A549 (cell line): ENCODE data around the gene CDHR2. TPM values are rescaled to one million over a fixed set of nuclear protein-coding genes. Genes with fewer than 3 reads are reported as not detected.

Source experiments
- ATAC-seq, 2 experiments: fragments of 200-7000 bp in 1 of 2; fragments of >200 bp in 1 of 2; cut with Nextera tagmentation in 1 of 2; cut with Tn5 transposase in 1 of 2; 3 replicates each; pipeline versions ENCODE4 v1.8.0 to v1.9.1; 2018 to 2020; ENCODE audit warnings: mild to moderate bottlenecking in 1 of 2, moderate library complexity in 1 of 2
- CTCF ChIA-PET: fragments of 300-600 bp; sonication (Branson Sonifier 250); formaldehyde crosslinking; extraction: SDS; loops from one replicate; lab custom pipeline; 2021; ENCODE audit warnings: antibody characterized with exemption, inconsistent platforms; lab: Yijun Ruan, JAX
- POLR2A ChIA-PET: fragments of 350-600 bp; formaldehyde crosslinking; extraction: SDS; loops from one replicate; lab custom pipeline; 2021; ENCODE audit warnings: antibody characterized with exemption, inconsistent platforms; lab: Yijun Ruan, JAX
- DNase-seq, 2 experiments: peaks; one replicate each; pipeline versions ENCODE4 v3.0.0 to v3.0.0-alpha.2; 2011 to 2016; ENCODE audit warnings: low read depth in 1 of 2, low spot score in 1 of 2
- FAIRE-seq: peaks from 2 replicates; lab custom pipeline; 2011; peaks lifted over from hg19 to GRCh38; lab: Jason Lieb, UNC
- H3K27ac ChIP-seq, 2 experiments: fragments of >200 bp; sonication (Bioruptor Twin); formaldehyde crosslinking; 3 replicates each; pipeline ENCODE4 v1.5.1; 2016 to 2017
- H3K4me1 ChIP-seq: fragments of >200 bp; sonication (Bioruptor Twin); formaldehyde crosslinking; 3 replicates; pipeline ENCODE4 v1.6.1; 2016
- H3K4me2 ChIP-seq: fragments of >200 bp; sonication (Bioruptor Twin); formaldehyde crosslinking; 3 replicates; pipeline ENCODE4 v1.6.1; 2016
- H3K4me3 ChIP-seq: fragments of >200 bp; sonication (Bioruptor Twin); formaldehyde crosslinking; 3 replicates; pipeline ENCODE4 v1.5.1; 2016
- H3K9me3 ChIP-seq: fragments of >200 bp; sonication (Bioruptor Twin); formaldehyde crosslinking; 3 replicates; pipeline ENCODE4 v1.6.1; 2016
- ATOH8 ChIP-seq: fragments of 250-450 bp; sonication (Bioruptor Pico); IDR thresholded peaks from 2 replicates; pipeline ENCODE4 v1.5.0; 2020; ENCODE audit warnings: low read depth, mild to moderate bottlenecking, moderate library complexity
- BHLHE40 ChIP-seq: IDR thresholded peaks from 2 replicates; pipeline ENCODE4 v1.6.1; 2012; ENCODE audit warnings: low read depth, low read length, inconsistent platforms
- CBX2 ChIP-seq: fragments of 200-600 bp; sonication (generic); IDR thresholded peaks from 2 replicates; pipeline ENCODE4 v1.6.1; 2016; ENCODE audit warnings: low read depth, mild to moderate bottlenecking, borderline replicate concordance
- CTCF ChIP-seq: fragments of >200 bp; sonication (Bioruptor Twin); formaldehyde crosslinking; IDR thresholded peaks from 3 replicates; pipeline ENCODE4 v1.5.1; 2016
- EHMT2 ChIP-seq: fragments of 200-600 bp; sonication (generic); IDR thresholded peaks from 2 replicates; pipeline ENCODE4 v1.6.1; 2016; ENCODE audit warnings: antibody characterized with exemption, low read depth, mild to moderate bottlenecking, moderate library complexity
- EP300 ChIP-seq, 2 experiments: fragments of >200 bp; sonication (Bioruptor Twin); formaldehyde crosslinking; IDR thresholded peaks; 2 replicates in 1 of 2; 3 replicates in 1 of 2; pipeline ENCODE4 v1.6.1; 2016 to 2017
- ESRRA ChIP-seq: fragments of 150-350 bp; IDR thresholded peaks from 2 replicates; pipeline ENCODE4 v1.6.1; 2014; ENCODE audit warnings: mild to moderate bottlenecking, low read length, borderline replicate concordance
- FOSL2 ChIP-seq, 2 experiments: fragments of 450-650 bp in 1 of 2; fragments of >200 bp in 1 of 2; sonication (Bioruptor Twin) in 1 of 2; formaldehyde crosslinking; IDR thresholded peaks; 2 replicates each; pipeline versions ENCODE4 v1.5.0 to v1.6.1; 2016 to 2020; ENCODE audit warnings: mild to moderate bottlenecking in 1 of 2, moderate library complexity in 1 of 2
- HDAC2 ChIP-seq: fragments of 200-600 bp; sonication (generic); IDR thresholded peaks from 2 replicates; pipeline ENCODE4 v1.6.1; 2016
- HOXA7 ChIP-seq: fragments of 250-450 bp; sonication (Bioruptor Pico); IDR thresholded peaks from 2 replicates; pipeline ENCODE4 v1.5.0; 2020; ENCODE audit warnings: mild to moderate bottlenecking, moderate library complexity
- JUN ChIP-seq, 2 experiments: fragments of >200 bp; sonication (Bioruptor Twin); formaldehyde crosslinking; IDR thresholded peaks; 2 replicates in 1 of 2; 3 replicates in 1 of 2; pipeline ENCODE4 v1.6.1; 2016 to 2017
- JUNB ChIP-seq: fragments of >200 bp; sonication (Bioruptor Twin); formaldehyde crosslinking; IDR thresholded peaks from 2 replicates; pipeline ENCODE4 v1.6.1; 2016
- POLR2AphosphoS2 ChIP-seq: conservative IDR thresholded peaks from 2 replicates; pipeline ENCODE4 v1.6.1; 2012; ENCODE audit warnings: low read length, improper control_type of control experiment, inconsistent platforms
- RCOR1 ChIP-seq: fragments of 150-350 bp; IDR thresholded peaks from 2 replicates; pipeline ENCODE4 v1.6.1; 2014; ENCODE audit warnings: antibody characterized with exemption, low read length, low read depth
- RNF2 ChIP-seq: fragments of 200-600 bp; sonication (generic); IDR thresholded peaks from 2 replicates; pipeline ENCODE4 v1.6.1; 2016; ENCODE audit warnings: low read depth, mild to moderate bottlenecking, antibody characterized with exemption, moderate library complexity, borderline replicate concordance
- SMC3 ChIP-seq: fragments of >200 bp; sonication (Bioruptor Twin); formaldehyde crosslinking; IDR thresholded peaks from 3 replicates; pipeline ENCODE4 v1.6.1; 2018; ENCODE audit warnings: inconsistent platforms
- SREBF2 ChIP-seq: fragments of 450-650 bp; IDR thresholded peaks from 2 replicates; pipeline ENCODE4 v1.6.1; 2014; ENCODE audit warnings: mild to moderate bottlenecking, moderate library complexity
- TP53 ChIP-seq: fragments of 250-450 bp; sonication (Bioruptor Pico); IDR thresholded peaks from 2 replicates; pipeline ENCODE4 v1.5.0; 2021; ENCODE audit warnings: mild to moderate bottlenecking, moderate library complexity
- ZFP36 ChIP-seq: fragments of 450-650 bp; IDR thresholded peaks from 2 replicates; pipeline ENCODE4 v1.6.1; 2014; ENCODE audit warnings: borderline replicate concordance; ENCODE audit not compliant: partially characterized antibody
- ZNF302 ChIP-seq: fragments of 250-450 bp; sonication (Bioruptor Pico); IDR thresholded peaks from 2 replicates; pipeline ENCODE4 v1.9.0; 2021; ENCODE audit warnings: inconsistent platforms, mild to moderate bottlenecking, moderate library complexity
- WGBS: methylation state at CpG from one replicate; pipeline ENCODE4 v1.1.6; 2017; ENCODE audit errors: missing lambda C conversion rate; 5-methylcytosine and 5-hydroxymethylcytosine counted together
- polyA plus RNA-seq, 4 experiments: library from polyadenylated mRNA; depleted of rRNA in 3 of 4; stranded (reverse); fragments of >200 nt; fragmentation: RNase III in 1 of 4; extraction: RNeasy Plus Mini Kit Qiagen cat#74134 plus additional on column Dnase treatment in 1 of 4; gene quantifications; 2 replicates in 3 of 4; 3 replicates in 1 of 4; pipeline ENCODE4 v1.2.3, GENCODE V29; 2011 to 2017
- TF ChIP-seq, protein P1 (sequence below): fragments of 250-450 bp; sonication (Bioruptor Pico); IDR thresholded peaks from 2 replicates; pipeline ENCODE4 v1.5.0; 2021; ENCODE audit warnings: mild to moderate bottlenecking, moderate library complexity, borderline replicate concordance
- TF ChIP-seq, protein P2 (sequence below): IDR thresholded peaks from 2 replicates; pipeline ENCODE4 v1.6.1; 2012
- TF ChIP-seq, protein P3 (sequence below): fragments of 200-600 bp; sonication (generic); IDR thresholded peaks from 2 replicates; pipeline ENCODE4 v1.6.1; 2016; ENCODE audit warnings: antibody characterized with exemption, mild to moderate bottlenecking, moderate library complexity

Gene CDHR2
- polyA plus RNA-seq, 2 of the 4 experiments (the other 2 are of a cell fraction), result 0.09 TPM; not detected in 1

- peak overlapping the region in 1 of 2 experiments; percentile 23; a peak in 2 of 6 replicates for H3K27ac ChIP-seq
- peak overlapping the region; percentile 34; the same call in 2 of the 3 replicates for H3K4me2 ChIP-seq
- peaks cover 48% of the 10 kb centered on the region for H3K4me1 ChIP-seq
- no peak for TF ChIP-seq HOXA7 (CRISPR knock-in tag)
- TF ChIP-seq, protein P1, sequence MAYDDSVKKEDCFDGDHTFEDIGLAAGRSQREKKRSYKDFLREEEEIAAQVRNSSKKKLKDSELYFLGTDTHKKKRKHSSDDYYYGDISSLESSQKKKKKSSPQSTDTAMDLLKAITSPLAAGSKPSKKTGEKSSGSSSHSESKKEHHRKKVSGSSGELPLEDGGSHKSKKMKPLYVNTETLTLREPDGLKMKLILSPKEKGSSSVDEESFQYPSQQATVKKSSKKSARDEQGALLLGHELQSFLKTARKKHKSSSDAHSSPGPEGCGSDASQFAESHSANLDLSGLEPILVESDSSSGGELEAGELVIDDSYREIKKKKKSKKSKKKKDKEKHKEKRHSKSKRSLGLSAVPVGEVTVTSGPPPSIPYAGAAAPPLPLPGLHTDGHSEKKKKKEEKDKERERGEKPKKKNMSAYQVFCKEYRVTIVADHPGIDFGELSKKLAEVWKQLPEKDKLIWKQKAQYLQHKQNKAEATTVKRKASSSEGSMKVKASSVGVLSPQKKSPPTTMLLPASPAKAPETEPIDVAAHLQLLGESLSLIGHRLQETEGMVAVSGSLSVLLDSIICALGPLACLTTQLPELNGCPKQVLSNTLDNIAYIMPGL (CRISPR knock-in tag), result no peak
- no peak for TF ChIP-seq ZFP36
- no peak for TF ChIP-seq EHMT2
- TF ChIP-seq HDAC2, result no peak
- TF ChIP-seq ZNF302, result no peak
- TF ChIP-seq POLR2AphosphoS2, result no peak
- no peak for TF ChIP-seq TP53 (CRISPR knock-in tag)
- no peak for DNase-seq
- ChIA-PET CTCF (no interaction called here), POLR2A (no interaction called here)
- no peak overlapping the region for H3K4me3 ChIP-seq
- WGBS, result 95% methylated on average over 6 of the region's 6 CpGs
- ATAC-seq, result no peak
- H3K9me3 ChIP-seq, result no peaks in the 10 kb centered on the region
- no peak for FAIRE-seq
Measured at GRCh38 chr5:176545388-176545736, 3.8 kb upstream of the CDHR2 start.

GRCh38 chr5:176545737-176546509 lies 3.2 kb upstream of the CDHR2 start:
- WGBS, result 46% methylated on average over 12 of the region's 13 CpGs
- DNase-seq, result peak in 1 of 2 experiments; percentile 27
- peak overlapping the region; percentile 34; the same call in 2 of the 3 replicates for H3K4me2 ChIP-seq
- H3K27ac ChIP-seq, result peak overlapping the region in 1 of 2 experiments; percentile 23; a peak in 2 of 6 replicates
- TF ChIP-seq JUNB (no peak), FOSL2 (IDR thresholded peaks at IDR 0.05) (no peak), FOSL2 (CRISPR knock-in tag; IDR thresholded peaks at IDR 0.05) (peak; percentile 41; the same call in 1 of the 2 replicates), JUN (IDR thresholded peaks at IDR 0.05) (no peak), CBX2 (no peak), ATOH8 (CRISPR knock-in tag) (no peak), HOXA7 (CRISPR knock-in tag) (no peak), POLR2AphosphoS2 (no peak), RCOR1 (no peak), SREBF2 (no peak), EP300 (IDR thresholded peaks at IDR 0.05) (no peak), ESRRA (no peak), CTCF (no peak), BHLHE40 (peak; percentile 32; the same call in 1 of the 2 replicates), RNF2 (no peak), SMC3 (no peak)
- TF ChIP-seq, protein P2, sequence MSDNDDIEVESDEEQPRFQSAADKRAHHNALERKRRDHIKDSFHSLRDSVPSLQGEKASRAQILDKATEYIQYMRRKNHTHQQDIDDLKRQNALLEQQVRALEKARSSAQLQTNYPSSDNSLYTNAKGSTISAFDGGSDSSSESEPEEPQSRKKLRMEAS, result no peak
- TF ChIP-seq, protein P3, sequence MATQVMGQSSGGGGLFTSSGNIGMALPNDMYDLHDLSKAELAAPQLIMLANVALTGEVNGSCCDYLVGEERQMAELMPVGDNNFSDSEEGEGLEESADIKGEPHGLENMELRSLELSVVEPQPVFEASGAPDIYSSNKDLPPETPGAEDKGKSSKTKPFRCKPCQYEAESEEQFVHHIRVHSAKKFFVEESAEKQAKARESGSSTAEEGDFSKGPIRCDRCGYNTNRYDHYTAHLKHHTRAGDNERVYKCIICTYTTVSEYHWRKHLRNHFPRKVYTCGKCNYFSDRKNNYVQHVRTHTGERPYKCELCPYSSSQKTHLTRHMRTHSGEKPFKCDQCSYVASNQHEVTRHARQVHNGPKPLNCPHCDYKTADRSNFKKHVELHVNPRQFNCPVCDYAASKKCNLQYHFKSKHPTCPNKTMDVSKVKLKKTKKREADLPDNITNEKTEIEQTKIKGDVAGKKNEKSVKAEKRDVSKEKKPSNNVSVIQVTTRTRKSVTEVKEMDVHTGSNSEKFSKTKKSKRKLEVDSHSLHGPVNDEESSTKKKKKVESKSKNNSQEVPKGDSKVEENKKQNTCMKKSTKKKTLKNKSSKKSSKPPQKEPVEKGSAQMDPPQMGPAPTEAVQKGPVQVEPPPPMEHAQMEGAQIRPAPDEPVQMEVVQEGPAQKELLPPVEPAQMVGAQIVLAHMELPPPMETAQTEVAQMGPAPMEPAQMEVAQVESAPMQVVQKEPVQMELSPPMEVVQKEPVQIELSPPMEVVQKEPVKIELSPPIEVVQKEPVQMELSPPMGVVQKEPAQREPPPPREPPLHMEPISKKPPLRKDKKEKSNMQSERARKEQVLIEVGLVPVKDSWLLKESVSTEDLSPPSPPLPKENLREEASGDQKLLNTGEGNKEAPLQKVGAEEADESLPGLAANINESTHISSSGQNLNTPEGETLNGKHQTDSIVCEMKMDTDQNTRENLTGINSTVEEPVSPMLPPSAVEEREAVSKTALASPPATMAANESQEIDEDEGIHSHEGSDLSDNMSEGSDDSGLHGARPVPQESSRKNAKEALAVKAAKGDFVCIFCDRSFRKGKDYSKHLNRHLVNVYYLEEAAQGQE, result no peak
- TF ChIP-seq, all 56 proteins: peak for 2
- ATAC-seq (no peak), FAIRE-seq (no peak)
- Histone ChIP-seq H3K4me3 (no peak overlapping the region), H3K9me3 (no peaks in the 10 kb centered on the region), H3K4me1 (peaks cover 45% of the 10 kb centered on the region)
- CTCF ChIA-PET, result no interaction called here
- POLR2A ChIA-PET, result no interaction called here
